ENCODE data around the gene MGAT5.

MGAT5 gene

DNA sequence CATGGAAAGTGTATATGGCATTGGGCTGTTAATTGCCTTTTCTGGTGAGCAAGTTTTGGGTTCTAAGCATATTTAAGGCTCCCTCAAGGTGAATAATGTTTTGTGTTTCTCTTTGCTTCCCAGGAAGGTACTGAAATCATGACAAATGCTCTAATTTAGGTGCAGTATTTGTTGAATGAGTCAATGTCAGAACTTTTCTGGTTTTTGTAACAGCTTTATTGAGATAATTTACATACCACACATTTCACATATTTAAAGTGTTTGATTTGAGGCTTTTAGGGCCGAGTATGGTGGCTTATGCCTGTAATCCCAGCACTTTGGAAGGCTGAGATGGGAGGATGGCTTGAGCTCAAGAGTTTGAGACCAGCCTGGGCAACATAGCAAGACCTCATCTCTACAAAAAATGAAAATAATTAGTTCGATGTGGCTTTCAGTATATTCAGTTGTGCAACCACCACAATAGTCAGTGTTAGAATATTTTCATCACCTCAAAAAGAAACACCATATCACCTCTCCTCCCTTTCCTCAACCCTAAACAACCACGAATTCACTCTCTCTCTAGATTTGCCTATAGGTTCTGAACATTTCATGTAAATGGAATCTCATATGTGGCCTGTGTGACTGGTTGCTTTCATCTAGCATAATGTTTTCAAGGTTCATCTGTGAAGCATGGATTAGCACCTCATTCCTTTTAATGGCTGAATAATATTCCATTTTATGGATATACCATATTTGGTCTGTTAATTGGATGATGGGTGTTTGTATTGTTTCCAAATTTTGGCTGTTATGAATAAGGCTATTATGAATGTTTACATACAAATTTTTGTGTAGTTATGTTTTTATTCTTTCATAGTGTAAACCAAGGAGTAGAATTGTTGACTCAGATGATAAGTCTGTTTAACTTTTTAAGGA lies 54.9 kb downstream of the MGAT5 start:
- no peak for DNase-seq

DNA sequence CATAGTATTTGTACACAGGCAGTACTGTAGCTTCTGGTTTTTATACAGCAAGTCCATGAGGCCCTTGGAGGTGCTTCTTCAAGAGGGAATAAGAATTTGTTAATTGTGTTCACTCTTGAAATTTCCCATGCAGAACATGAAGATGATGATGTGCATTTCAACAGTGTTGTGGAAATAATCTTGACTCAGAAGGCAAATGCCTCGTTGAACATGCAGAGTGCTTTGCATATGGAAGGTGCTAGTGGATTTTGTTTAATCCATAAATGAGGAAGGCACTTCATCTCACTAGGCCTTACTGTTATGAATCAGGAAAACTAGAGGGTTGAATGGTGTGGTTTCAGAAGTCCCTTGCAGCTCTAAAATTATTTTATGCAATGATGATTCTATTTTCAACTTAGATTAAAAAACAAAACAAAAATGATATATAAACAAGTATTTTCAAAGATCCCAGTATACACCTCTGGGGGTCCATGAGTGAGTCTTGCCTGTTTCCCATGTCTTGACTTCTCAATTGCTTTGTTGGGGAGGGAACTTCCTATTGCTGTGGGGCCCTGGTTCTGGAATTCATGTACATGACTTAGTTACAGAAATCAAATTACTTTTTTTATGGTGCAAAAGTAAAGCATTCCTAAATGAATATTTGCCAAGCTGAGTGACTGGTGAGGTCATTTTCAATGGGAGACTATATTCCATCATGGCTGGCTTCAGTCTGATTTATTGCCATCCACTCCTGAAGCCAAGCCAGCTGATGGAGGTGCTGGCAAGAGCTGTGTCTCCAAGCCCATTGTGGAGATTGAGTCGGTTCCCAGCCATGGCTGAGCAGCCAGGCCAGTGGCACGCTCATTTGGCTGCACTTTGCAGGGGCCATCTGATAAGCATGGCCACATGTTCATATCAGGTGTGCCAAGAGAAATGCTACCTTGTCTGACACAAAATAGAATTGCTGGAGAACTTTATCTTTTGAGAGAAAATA lies 56.5 kb downstream of the MGAT5 start:
- no peak for DNase-seq

DNA sequence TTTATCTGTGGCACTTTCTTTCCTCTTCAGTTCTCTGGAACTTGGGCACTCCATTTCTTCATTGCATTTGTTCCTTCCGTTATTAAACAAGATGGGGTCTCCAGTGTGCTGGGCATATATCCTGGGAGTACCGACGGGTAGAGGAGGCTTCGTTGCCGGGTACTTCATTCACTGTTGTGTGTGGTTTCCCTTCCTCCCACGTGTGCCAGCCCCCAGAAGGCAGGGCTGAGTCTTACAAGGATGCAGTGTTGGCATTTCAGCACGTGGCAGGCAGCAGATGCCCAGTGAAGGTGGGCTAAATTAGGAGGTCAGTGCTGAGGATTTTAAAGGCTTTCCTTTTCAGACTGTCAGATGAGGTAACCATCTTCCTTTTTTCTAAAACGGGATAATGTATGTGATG lies 58.6 kb downstream of the MGAT5 start:
- no peak for DNase-seq

DNA sequence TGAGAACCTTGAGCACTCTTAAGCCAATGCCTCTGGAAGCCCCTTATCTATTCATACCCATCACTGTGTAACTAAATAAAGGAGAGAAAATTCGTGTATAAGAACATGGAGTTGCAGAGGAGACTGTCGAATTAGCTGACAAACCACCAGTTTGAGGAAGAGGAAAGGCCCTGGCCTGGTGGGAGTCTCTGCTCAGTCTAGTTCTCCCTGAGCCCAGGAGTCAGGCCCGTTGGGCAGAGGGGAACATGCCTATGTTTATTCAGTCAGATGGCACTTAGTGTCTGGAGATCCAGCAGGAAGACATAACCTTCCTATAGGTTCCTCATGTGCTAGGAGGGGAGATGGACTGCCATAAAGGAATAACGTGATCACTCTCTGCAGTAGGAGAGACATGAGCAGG lies 60.3 kb downstream of the MGAT5 start:
- DNase-seq: no peak

DNA sequence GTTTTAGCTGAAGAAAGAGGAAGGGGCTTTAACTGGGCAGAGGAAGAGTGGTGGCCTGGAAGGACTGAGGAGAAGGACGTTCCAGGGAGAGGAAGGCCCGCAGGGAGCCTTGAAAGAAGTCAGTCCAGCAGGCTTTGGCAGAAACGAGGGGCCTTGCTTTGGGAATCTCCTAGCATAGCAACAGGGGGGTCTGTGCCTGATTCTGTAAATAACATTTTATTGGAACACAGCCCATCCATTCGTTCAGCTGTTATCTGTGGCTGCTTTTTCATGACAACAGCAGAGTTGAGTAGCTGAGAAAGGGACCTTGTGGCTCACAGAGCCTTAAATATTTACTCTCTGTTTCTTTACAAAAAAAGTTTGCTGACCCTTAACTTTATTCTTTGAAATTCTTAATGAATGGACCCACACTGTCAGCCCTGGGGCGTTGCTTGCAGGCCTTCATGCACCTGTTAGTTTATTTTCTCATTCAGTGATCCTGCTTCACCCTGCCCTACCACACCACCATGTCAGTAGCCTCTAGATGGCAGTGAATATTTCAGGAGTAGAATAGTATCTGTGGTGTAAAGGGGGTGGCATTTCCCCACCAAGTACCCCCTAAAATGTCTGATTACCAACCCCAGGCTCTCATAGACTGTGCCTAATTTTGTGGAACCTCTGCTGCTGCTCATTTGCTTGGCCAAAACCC lies 61.0 kb downstream of the MGAT5 start:
- DNase-seq: no peak

DNA sequence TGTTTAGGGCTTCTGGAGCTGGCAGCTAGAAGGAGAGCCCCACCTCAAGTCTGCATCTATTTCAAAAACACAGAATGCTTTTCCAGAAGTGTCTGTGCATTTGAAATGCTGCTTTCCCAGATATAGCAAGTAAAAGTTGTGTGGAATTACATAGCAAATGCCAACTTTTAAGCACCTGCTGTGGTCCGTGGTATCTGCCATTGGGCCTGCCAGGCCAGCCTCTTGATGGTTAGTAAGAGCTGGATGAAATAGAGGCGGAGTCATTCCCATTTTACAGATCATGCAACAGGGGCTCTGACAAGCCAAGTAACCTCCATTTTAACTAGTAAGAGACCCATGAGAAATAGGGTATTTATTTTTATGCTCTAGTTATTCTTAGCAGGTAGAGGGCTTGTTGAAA lies 61.6 kb downstream of the MGAT5 start:
- no peak for DNase-seq

DNA sequence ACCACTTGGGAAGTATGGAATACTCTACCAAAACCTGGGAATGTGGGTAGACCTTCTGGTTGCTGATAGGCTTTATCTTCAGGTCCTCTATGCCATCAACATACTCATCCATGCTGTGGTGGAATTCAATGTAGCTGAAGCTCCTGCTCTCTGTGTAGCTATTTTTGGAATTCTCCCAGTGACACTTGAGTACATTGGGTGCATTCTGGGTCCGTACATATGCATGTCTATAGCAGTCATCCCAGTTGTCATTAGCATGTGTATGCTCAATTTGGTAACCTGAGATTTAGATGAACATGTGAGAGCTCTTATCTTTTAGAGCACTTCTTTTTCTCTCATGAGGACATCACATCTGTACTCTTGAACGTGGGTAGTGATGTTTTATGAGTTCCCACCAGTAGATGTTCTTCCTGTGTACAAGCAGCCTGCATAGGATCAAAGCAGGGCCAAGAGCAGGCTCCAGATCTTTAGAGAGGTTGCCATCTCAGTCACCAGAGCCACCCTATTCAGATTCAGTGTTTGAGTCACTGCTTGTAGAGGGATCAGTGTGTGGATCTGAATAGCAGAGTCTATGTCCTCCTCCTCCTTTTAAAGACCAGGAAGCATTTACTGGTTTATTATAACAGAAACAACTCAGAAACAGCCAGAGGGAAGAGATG lies 65.9 kb downstream of the MGAT5 start:
- no peak for DNase-seq

DNA sequence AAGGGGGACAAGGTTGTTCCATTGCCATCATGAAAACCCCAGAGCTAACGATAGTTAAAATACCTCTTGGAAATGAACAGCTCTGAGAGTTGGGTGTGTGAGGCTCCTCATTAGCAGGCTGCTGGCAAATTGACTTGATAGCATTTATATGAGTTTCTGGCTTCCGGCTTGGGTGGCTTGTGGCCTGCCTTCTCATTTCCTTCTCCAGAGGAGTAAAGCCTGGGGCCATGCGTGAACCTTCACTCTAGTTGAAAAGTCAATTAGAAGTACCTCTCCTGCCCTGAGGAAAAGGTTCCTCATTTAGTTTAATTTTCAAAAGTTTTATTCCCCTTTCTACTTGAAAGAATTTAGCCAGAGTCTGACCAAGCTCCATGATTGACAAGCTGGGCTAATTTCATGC lies 67.1 kb downstream of the MGAT5 start:
- DNase-seq: no peak

DNA sequence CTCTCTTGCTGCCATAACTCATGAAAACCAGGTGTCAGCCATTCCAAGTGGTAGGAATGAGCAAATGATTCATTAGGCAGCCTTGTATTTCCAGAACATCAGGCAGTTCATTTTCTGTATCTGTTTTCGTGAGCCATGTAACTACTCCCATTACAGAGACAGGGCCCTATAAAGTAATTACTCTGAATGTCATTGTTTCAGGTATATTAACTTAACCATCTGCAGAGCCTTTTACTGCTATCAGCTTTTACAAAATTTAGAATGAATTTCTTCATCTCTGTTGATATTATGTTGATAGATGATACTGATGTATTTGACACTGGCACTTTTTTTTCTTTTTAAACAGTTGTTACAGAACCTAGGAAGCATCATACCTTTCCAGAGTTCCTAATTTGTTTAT lies 69.9 kb downstream of the MGAT5 start:
- no peak for DNase-seq

DNA sequence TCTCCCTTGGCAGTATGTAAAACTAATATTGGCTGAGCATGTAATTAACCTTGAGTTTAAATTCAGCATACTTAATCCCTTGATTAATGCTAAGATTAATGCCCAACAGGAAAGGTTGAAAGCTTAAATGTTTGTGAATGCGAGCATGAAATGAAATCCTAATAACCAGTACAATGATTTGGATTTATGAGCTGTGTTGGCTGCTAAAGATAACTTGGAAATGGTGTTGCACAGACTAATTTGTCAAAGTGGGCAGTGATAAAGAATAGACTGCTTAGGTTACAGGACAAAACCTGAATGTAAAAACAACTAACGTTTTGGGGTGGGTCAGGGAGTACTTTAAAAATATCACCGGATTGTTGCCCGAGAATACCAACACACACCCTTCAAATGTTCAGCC lies 70.6 kb downstream of the MGAT5 start:
- DNase-seq: no peak

DNA sequence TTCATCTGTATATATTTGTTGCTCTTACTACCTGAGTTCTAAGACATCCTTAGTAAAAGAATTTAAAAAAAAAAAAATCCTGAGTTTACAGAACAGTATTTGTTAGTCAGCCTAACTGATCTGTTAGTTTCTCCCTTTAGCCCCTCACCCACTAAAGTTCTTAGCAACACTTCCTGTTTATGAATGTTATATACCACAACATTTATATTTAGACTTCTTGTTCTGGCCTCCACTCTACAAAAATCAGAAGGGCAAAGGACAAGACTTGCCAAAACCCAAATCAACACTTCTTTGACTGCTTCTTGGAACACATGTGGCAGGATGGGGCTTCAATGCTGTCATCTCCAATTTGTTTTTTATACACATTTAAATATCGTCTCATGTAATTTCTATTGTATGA lies 71.1 kb downstream of the MGAT5 start:
- no peak for DNase-seq

DNA sequence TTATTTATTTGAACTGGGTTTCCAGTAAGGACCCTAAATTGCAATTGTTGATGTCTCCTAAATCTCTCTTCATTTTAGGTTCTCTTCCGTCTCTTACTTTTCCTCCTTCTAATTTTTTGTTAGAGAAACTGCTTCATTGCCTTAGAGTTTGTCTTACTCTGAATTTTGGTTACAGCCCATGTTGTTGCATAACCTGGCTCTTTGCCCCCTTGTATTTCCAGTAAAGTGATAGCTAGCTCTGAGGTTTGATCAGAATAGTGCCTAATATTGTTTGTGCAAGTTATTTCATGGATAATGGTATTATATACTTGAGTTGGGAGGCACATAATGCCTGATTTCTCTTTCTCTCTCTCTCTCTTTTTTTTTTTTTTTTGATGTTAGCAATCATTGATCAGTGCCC lies 71.8 kb downstream of the MGAT5 start:
- no peak for DNase-seq

DNA sequence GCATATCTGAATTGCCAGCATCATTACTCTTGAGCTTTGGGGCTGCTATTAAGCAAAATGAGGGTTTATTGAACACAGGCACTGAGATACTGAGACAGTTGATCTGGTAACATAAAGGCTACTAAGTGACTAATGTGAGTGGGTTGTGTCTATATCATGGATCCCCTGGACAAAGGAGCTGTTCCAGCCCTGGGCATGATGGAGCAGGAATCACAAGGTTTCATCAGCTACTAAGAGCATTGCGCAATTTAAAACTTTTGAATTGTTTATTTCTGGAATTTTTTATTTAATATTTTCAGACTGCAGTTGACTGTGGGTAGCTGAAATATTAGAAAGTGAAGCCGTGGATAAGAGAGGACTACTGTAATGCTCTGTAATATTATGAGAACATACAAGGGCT lies 73.5 kb downstream of the MGAT5 start:
- no peak for DNase-seq

DNA sequence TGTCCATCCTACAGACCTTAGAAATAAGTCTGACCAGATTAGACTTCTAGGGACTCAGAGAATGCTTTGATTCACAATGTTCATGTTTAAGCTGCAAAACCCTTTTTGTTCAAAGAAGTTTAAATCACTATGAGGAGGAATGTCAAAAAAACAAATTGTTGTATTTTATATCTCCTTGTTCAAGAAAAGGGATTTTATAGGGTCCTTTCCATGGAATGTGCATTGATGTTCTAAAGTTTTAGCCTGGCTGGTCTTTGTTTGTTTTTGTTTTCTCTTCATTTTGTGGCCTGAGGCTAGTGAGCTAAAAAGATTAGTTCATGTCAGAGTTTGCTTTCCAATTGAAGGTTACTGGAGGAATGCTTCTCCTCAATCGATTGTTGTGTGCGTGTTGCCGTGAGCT lies 77.2 kb downstream of the MGAT5 start:
- no peak for DNase-seq

DNA sequence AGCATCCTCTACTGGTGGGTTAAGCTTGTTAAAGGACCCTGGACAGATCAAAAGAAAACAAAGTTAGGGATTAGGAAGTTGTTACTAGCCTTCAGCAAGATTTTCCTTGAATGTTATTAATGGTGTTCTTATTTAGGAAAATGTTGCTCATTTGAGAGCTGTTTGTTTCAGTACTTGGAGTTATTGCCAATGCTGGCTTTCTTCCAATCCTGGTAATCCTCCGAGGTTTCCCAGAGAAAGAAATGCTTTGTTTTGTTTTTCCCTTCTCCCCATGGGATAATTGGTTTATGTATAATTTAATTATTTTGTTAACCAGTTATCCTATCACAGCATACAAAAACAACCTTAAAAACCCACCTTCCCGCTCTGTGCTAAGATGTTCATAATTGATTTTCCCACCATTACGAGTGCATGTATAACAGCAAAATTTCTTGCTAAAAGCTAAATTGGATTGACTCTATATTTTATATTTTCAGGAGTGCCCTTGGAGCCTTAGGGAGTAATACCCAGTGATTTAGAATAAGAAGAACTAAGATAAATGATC lies 79.8 kb downstream of the MGAT5 start:
- DNase-seq: no peak

DNA sequence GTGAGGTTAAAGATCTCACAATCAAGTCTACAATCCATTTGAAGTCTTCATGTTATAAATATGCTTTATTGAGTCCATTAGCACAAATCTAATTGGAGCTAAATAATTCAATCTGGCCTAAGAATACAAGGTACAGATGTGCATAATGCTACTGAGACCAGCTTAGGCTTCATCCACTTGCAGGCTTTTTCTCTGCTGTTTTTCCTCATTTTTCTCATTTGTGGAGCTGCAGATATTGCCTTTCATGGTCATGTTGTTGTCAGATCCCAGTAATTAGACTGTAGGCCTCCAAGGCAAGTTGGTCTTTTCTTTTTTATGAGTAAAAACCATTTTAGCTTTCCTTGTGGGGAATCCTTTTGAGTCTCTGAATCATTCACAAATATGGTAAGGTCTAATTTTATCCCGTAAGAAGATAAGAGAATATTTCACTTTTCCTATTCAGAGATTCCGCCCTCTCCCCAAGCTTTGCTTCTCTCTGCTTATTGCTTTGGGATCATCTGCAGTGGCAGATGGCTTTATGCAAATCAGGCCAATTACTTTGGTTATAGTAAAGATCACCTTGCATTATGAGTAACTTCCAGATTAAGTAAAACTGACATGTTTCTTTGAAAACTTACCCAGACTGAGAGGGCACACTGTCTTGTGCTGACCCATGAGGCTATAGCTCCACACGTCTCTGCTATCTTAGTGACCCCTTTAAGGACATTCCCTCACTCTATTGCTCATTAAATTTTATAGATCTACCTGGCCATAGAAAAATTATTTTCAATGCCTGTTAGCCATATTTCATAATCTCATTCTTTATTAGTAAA lies 80.9 kb downstream of the MGAT5 start:
- no peak for DNase-seq

DNA sequence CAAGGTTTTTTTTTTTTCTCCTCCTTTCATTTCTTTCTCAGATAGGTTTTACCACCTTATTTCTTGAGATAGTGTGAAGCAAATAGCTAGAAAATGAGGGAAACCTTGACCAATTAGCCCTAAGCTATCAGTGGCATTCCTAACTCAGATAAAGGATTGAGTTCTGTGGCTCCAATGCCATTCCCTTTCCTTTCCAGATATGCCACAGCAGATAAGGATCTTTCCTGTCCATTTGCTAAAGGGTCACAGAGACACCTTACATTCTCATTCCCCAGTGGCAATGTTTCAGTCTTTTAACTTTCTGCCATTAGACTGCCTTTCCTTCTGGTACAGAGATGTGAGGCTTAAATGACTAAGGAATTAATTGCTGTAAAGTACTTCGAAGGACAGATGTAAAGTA lies 81.7 kb downstream of the MGAT5 start:
- peak; percentile 59 for DNase-seq

DNA sequence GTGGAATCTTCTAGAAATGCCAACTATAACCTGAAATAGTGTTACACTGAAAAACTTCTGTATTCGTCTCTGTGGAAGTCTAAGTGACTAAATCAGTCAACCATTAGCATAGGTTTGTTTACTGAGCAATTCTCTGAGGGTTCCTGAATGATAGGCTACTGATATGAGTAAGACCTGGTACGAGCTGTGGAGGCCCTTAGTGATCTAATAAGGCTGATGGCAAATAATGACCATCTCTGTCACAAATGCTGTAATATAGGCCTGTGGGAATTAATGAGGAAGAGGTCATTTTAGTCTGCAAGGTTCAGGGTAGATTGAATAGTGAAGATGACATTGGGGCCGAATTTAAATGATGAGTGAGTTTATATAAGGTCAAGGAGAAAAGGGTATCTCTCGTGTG lies 82.5 kb downstream of the MGAT5 start:
- DNase-seq: no peak

DNA sequence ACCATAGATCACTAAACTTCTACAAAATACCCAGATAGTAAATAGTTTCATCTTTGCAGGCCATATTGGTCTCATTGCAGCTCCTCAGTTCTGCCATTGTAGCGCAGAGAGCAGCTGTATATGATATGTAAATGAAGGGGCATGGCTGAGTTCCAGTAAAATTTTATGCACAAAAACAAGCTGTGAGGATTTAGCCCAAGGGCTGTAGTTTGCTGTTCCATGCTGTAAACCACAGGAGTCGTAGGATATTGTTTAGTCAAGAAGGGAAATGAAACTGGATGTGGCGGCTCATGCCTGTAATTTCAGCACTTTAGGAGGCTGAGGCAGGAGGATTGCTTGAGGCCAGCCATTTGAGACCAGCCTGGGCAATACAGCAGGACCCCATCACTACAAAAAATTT lies 83.0 kb downstream of the MGAT5 start:
- DNase-seq: no peak

DNA sequence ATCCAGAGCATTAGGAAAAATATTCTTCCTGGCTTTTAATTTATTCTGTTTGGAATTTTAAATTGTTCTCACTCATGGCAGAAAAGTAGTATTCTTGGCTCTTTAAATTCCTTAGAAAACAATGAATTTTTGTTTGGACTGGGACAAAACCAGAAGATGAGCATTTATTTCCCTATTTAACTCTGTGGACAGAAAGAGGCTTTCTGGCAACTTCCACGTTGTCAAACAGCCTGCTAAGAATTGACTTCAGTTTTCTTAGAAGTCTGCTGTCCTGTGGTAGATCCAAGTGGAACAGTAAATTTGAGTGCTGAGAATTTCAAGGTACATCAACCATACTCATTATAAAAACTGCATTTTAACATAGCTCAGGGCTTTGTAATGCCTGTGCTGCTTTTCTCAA lies 83.8 kb downstream of the MGAT5 start:
- DNase-seq: no peak

DNA sequence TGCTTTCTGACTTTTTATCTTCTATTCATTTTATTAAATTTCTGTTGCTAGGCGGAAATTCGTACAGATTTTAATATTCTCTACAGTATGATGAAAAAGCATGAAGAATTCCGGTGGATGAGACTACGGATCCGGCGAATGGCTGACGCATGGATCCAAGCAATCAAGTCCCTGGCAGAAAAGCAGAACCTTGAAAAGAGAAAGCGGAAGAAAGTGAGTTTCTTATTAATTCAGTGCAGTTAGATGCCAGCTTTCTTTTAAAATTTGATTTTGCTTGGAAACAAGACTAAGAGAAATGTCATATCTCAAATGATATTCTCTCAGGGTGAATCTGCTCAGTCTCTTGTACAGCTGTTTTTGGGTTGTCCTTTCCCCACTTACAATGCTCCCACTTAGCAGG lies 84.3 kb downstream of the MGAT5 start:
- DNase-seq: no peak

DNA sequence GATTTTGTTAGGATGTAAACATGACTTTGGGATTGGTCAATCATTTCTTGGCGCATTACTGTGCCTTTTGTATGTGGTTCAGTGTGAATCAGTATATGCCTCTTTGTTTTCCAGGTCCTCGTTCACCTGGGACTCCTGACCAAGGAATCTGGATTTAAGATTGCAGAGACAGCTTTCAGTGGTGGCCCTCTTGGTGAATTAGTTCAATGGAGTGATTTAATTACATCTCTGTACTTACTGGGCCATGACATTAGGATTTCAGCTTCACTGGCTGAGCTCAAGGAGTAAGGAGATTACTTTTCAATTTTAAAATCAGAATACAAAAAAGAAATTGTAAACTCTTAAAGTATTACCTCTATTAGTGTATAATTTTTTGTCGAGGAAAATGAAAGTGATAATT lies 87.6 kb downstream of the MGAT5 start:
- no peak for DNase-seq
